ENCODE measurements around the gene BAK1. TPM values are rescaled to one million over a fixed set of nuclear protein-coding genes. Genes with fewer than 3 reads are reported as not detected.
A peak's percentile ranks its signal among the peaks of the same experiment; 100 is the strongest.

BAK1 gene
- total RNA-seq (10 to 100 TPM; 26.2 to 27.2 TPM), polyA plus RNA-seq (10 to 100 TPM; 28.1 to 41.6 TPM)

DNA sequence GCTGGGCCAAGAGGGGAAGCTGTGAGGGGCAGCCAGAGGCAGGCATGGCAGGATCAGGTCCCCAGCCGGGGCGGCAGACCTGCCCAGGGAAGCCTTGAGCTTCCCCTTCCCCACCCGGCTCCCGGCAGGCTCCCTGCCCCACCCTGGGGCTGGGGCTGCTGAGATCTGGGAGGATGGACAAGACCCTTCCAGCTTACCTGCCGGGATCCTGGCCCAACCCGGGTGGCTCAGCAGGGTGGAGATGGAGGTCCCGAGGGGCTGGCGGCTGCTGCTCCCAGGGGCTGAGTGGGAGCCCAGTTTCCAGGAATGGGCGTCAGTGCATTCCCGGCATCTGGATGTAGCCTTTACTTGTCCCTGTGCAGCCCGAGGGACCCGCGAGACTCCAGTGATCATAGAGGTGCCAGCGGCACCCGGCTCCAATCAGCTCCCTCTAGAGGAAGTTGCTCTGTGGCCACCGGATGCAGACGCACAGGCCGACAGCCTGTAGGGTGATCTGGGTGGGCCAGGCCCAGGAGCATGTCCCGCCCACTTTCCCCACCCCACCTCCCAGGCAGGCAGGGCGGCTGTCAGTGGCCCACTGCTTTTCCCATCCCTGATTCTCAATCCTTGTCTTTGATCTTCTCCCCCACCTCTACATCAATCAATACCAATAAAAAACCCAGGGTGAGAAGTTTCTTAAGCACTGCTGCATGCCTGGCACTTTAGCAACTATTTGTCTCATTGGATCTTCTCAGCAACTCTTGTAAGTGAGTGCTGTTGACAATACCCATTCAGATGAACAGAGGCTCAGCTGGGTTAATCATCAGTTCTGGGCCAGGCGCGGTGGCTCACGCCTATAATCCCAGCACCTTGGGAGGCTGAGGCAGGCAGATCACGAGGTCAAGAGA, at the start of gene BAK1:
Gene BAK1 (minus strand): TSS at position 449 of the 887 bp plus-strand sequence. CDS start 2,672 bp downstream, outside the sequence.
- H3K27me3 Mint-ChIP-seq = no peaks in the 10 kb centered on the region
- peak; percentile 78 to 89 (median 79) for DNase-seq
- H3K4me1 Mint-ChIP-seq = peaks cover 14 to 58% (median 32%) of the 10 kb centered on the region in 4 donors
- Histone ChIP-seq H3K9me3 (ENCODE audit: control insufficient read depth in 1 of 2, low read length in 2 of 2) (no peaks in the 10 kb centered on the region), H3K4me3 (ENCODE audit: low read length in 2 of 2) (peak within 1 kb of the TSS; percentile 88 to 98), H3K36me3 (ENCODE audit: insufficient read depth, low read length) (peaks cover 18% of the 10 kb centered on the region), H3K4me1 (ENCODE audit: insufficient read depth, low read length) (peaks cover 31% of the 10 kb centered on the region), H3K27me3 (ENCODE audit: insufficient read depth, low read length) (no peaks in the 10 kb centered on the region), H3K27ac (ENCODE audit: low read depth, low read length) (peak within 1 kb of the TSS; percentile 90)
- ChIA-PET POLR2A (ENCODE audit: partially characterized antibody) (interaction anchor here (1.0 to 3.9 kb wide), 24 partner anchors 9 to 1608 kb away, joined by 3 to 35 read pairs (median 6); partner anchors contain the start of genes B3GALT4, CUTA, DXO and ITPR3), CTCF (ENCODE audit: partially characterized antibody) (interaction anchor here (0.7 to 3.8 kb wide), 14 partner anchors 9 to 164 kb away, joined by 3 to 20 read pairs (median 4); partner anchors contain the start of genes ITPR3 and UQCC2)
- H3K36me3 Mint-ChIP-seq = peaks cover 18 to 33% of the 10 kb centered on the region in 2 donors
- intact Hi-C loops (cut with micrococcal nuclease) = loop anchor here (1.0 to 10.0 kb wide), 6 partner anchors 9 to 375 kb away; partner anchors contain the start of genes B3GALT4, HSD17B8, ITPR3 and KIFC1
- peak within 1 kb of the TSS; percentile 93 to 100 (median 98) for H3K4me3 Mint-ChIP-seq
- no peaks in the 10 kb centered on the region for H3K9me3 Mint-ChIP-seq
- H3K27ac Mint-ChIP-seq = peak within 1 kb of the TSS; percentile 98 to 100 (median 99)

DNA sequence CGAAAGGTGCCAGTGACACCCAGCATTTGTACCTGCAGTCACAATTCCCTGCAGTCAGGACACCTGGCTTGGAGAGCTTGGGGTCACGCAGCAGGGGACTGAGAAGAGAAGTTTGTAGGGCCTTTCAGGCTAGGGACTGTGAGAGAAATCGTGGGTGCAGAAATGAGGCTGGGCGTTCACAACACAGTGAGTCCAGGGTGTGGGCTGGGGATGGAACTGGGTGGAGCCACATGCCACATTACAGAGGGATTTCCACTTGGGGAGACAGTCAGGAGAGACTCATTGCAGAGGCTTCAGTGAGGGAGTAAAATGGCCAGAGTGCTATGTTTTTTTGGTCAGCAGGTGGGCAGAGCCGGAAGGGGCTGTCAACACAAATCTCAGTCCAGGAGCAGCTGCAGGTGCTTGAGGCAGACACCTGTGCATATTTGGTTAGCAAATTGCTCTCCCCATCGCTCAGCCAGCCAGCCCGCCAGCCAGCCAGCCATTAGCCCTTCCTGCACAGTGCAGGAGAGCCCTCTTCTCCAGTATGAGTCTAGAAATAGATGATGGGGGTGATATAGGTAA, 48.4 kb upstream of the BAK1 start:
- intact Hi-C loops (cut with micrococcal nuclease) = no loop called here
- peak overlapping the region in 6 of 7 donors; percentile 13 to 85 (median 42) for H3K27ac Mint-ChIP-seq

DNA sequence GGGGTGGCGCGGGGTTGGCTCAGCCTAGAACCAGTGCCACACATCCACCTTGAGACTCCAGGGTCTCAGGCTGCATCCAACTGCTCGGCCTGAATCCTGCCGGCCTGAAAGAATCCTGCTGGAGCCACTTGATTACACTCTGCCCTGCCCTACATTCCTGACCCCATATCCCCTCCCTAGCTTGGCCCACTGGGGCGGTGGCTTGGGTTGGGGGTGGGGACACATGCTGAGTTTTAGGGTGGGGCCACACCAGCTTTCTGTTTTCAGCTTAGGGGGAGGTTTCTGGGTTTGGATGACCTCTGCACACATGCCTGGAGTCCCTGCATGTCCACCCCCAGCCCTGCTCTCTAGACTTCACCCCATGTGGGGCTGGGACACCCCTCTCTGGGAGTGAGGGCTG, 47.8 kb upstream of the BAK1 start:
- H3K27me3 Mint-ChIP-seq = no peaks in the 10 kb centered on the region
- Histone ChIP-seq H3K4me1 (ENCODE audit: insufficient read depth, low read length) (peaks cover 53% of the 10 kb centered on the region), H3K36me3 (ENCODE audit: insufficient read depth, low read length) (no peaks in the 10 kb centered on the region), H3K9me3 (ENCODE audit: control insufficient read depth in 1 of 2, low read length in 2 of 2) (no peaks in the 10 kb centered on the region), H3K4me3 (ENCODE audit: low read length in 2 of 2) (no peak overlapping the region), H3K27ac (ENCODE audit: low read depth, low read length) (no peak overlapping the region), H3K27me3 (ENCODE audit: insufficient read depth, low read length) (no peaks in the 10 kb centered on the region)
- intact Hi-C loops (cut with micrococcal nuclease) = no loop called here
- POLR2A ChIA-PET (ENCODE audit: partially characterized antibody) = no interaction called here
- no peaks in the 10 kb centered on the region for H3K9me3 Mint-ChIP-seq
- peaks cover 0 to 25% of the 10 kb centered on the region in 2 donors for H3K36me3 Mint-ChIP-seq
- DNase-seq = no peak
- H3K4me1 Mint-ChIP-seq = peaks cover 38 to 71% (median 54%) of the 10 kb centered on the region in 4 donors
- peak overlapping the region in 3 of 7 donors; percentile 43 to 85 (median 68) for H3K27ac Mint-ChIP-seq
- no peak overlapping the region for H3K4me3 Mint-ChIP-seq
- CTCF ChIA-PET (ENCODE audit: partially characterized antibody) = no interaction called here

More for the DNA sequence above, 48.4 kb upstream of the BAK1 start:
- no peak overlapping the region for H3K27ac ChIP-seq (ENCODE audit: low read depth, low read length)
- H3K9me3 Mint-ChIP-seq = no peaks in the 10 kb centered on the region
- POLR2A ChIA-PET (ENCODE audit: partially characterized antibody) = no interaction called here
- no peak for DNase-seq
- H3K4me3 ChIP-seq (ENCODE audit: low read length in 2 of 2) = no peak overlapping the region
- no peaks in the 10 kb centered on the region for H3K36me3 ChIP-seq (ENCODE audit: insufficient read depth, low read length)
- H3K36me3 Mint-ChIP-seq = peaks cover 0 to 29% of the 10 kb centered on the region in 2 donors
- H3K27me3 Mint-ChIP-seq = no peaks in the 10 kb centered on the region
- peaks cover 38 to 69% (median 52%) of the 10 kb centered on the region in 4 donors for H3K4me1 Mint-ChIP-seq
- H3K4me3 Mint-ChIP-seq = peak overlapping the region in 1 of 8 donors; percentile 5
- peaks cover 52% of the 10 kb centered on the region for H3K4me1 ChIP-seq (ENCODE audit: insufficient read depth, low read length)
- no peaks in the 10 kb centered on the region for H3K9me3 ChIP-seq (ENCODE audit: control insufficient read depth in 1 of 2, low read length in 2 of 2)
- H3K27me3 ChIP-seq (ENCODE audit: insufficient read depth, low read length) = no peaks in the 10 kb centered on the region
- CTCF ChIA-PET (ENCODE audit: partially characterized antibody) = no interaction called here

DNA sequence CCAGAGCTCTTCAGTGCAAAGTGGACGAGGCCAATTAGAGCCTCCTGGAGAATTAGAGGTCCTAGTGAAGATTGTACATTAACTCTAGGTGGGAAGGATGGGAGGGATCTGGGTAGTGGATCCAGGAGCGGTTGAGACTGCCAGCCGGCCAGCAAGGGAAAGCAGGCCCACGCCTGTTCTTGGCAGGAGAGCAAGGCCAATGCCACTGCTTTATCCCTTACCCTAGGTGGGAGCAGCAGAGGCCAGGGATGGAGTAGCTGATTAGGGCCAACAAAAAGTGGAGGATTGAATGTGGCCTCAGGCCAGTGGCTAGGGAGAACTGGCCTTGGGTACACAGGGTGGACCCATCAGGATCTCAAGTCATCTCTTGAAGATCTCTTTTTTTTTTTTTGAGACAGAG, 44.8 kb upstream of the BAK1 start:
- no peaks in the 10 kb centered on the region for H3K36me3 ChIP-seq (ENCODE audit: insufficient read depth, low read length)
- no peaks in the 10 kb centered on the region for H3K27me3 ChIP-seq (ENCODE audit: insufficient read depth, low read length)
- H3K4me1 ChIP-seq (ENCODE audit: insufficient read depth, low read length) = peaks cover 54% of the 10 kb centered on the region
- peak overlapping the region in 4 of 7 donors; percentile 23 to 87 (median 76) for H3K27ac Mint-ChIP-seq
- POLR2A ChIA-PET (ENCODE audit: partially characterized antibody) = no interaction called here
- H3K27me3 Mint-ChIP-seq = no peaks in the 10 kb centered on the region
- H3K4me3 ChIP-seq (ENCODE audit: low read length in 2 of 2) = no peak overlapping the region
- CTCF ChIA-PET (ENCODE audit: partially characterized antibody) = no interaction called here
- H3K4me3 Mint-ChIP-seq = peak overlapping the region in 1 of 8 donors; percentile 48
- H3K9me3 ChIP-seq (ENCODE audit: control insufficient read depth in 1 of 2, low read length in 2 of 2) = no peaks in the 10 kb centered on the region
- intact Hi-C loops (cut with micrococcal nuclease) = no loop called here
- H3K27ac ChIP-seq (ENCODE audit: low read depth, low read length) = no peak overlapping the region
- H3K4me1 Mint-ChIP-seq = peaks cover 41 to 61% (median 50%) of the 10 kb centered on the region in 4 donors
- no peak for DNase-seq
- H3K36me3 Mint-ChIP-seq = peaks cover 0 to 29% of the 10 kb centered on the region in 2 donors
- no peaks in the 10 kb centered on the region for H3K9me3 Mint-ChIP-seq

DNA sequence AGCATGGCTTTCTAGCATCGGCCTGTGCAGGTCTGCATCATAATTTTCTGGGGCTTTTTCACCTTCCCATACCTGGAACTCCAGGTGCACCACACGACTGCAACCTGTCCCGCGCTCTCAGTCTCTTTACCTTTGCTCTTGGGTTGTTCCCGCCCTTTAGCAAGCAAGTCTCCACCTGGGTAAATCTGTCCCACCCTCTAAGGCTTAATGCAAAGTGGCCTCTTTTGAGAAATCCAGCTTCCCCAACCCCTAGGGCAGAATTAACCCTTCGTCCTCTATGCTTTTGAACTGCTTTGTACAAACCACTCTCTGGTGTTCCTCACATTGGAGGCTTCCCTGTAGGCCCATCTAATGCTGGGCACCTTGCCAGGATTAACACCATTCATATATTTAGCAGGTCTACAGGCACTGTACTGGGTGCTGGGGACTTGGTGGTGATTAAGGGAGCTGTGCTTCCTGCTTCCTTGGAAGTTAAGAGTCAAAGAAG, 43.9 kb upstream of the BAK1 start:
- H3K27ac Mint-ChIP-seq = peak overlapping the region; percentile 36 to 92 (median 85)
- DNase-seq = no peak
- H3K4me1 Mint-ChIP-seq = peaks cover 45 to 70% (median 56%) of the 10 kb centered on the region in 4 donors
- no peaks in the 10 kb centered on the region for H3K27me3 Mint-ChIP-seq
- H3K4me1 ChIP-seq (ENCODE audit: insufficient read depth, low read length) = peaks cover 60% of the 10 kb centered on the region
- H3K9me3 ChIP-seq (ENCODE audit: control insufficient read depth in 1 of 2, low read length in 2 of 2) = no peaks in the 10 kb centered on the region
- intact Hi-C loops (cut with micrococcal nuclease) = no loop called here
- H3K4me3 Mint-ChIP-seq = peak overlapping the region; percentile 34 to 95 (median 90)
- ChIA-PET CTCF (ENCODE audit: partially characterized antibody) (interaction anchor here (1.8 kb wide), 1 partner anchor 9 kb away, joined by 6 read pairs; no protein-coding TSS in a partner anchor), POLR2A (ENCODE audit: partially characterized antibody) (interaction anchor here (1.8 to 4.4 kb wide), 4 partner anchors 16 to 279 kb away, joined by 5 to 44 read pairs (median 16); no protein-coding TSS in a partner anchor)
- no peaks in the 10 kb centered on the region for H3K27me3 ChIP-seq (ENCODE audit: insufficient read depth, low read length)
- no peak overlapping the region for H3K4me3 ChIP-seq (ENCODE audit: low read length in 2 of 2)
- no peaks in the 10 kb centered on the region for H3K9me3 Mint-ChIP-seq
- no peaks in the 10 kb centered on the region for H3K36me3 ChIP-seq (ENCODE audit: insufficient read depth, low read length)
- peaks cover 0 to 30% of the 10 kb centered on the region in 2 donors for H3K36me3 Mint-ChIP-seq
- no peak overlapping the region for H3K27ac ChIP-seq (ENCODE audit: low read depth, low read length)

DNA sequence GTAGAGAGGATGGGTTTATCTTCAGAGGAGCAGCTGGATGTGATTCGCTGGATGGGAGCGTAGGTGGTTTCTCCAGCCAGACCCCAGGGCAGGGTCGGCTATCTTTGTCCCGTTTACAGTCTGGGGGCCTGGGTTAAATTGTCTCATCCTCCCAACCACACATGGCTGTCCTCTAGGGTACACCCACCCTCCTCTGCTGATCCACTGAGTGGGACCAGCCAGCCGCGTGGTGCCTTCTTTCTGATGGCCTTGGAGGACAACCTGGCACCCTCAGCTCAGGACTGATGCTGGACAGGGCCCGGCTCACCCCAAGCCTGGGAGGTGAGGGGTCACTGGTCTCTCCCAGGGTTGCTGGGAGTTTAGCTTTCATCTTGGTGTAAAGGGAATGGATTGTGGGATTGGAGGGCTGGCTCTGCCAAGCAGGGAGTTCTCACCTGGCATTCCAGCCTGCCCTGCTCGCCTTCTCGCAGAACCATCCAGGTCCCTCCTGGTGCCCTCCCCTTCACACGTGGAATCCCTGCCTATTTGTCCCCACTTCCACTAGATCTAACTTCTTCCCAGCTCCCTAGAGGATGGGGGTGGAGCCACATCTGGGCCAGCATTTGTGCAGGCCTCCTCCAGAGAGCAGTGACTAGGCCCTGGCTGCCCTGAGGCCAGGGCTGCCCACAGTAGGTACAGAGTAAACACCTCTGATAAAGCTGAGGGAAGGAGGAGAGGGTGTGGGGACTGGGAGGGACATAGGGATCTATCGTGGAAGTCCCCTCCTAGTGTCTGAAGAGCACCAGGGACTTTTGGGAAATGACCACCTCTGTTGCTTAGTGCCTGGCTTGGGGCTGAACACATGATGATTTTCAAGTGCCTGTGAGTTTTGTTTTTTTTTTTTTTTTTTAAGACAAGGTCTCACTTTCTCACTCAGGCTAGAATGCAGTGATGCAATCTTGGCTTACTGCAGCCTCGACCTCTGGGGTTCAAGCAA, 42.7 kb upstream of the BAK1 start:
- Histone ChIP-seq H3K4me3 (ENCODE audit: low read length in 2 of 2) (peak overlapping the region; percentile 18 to 88), H3K27me3 (ENCODE audit: insufficient read depth, low read length) (no peaks in the 10 kb centered on the region), H3K4me1 (ENCODE audit: insufficient read depth, low read length) (peaks cover 51% of the 10 kb centered on the region), H3K27ac (ENCODE audit: low read depth, low read length) (peak overlapping the region; percentile 92), H3K36me3 (ENCODE audit: insufficient read depth, low read length) (no peaks in the 10 kb centered on the region), H3K9me3 (ENCODE audit: control insufficient read depth in 1 of 2, low read length in 2 of 2) (no peaks in the 10 kb centered on the region)
- DNase-seq = no peak
- Mint-ChIP-seq H3K9me3 (no peaks in the 10 kb centered on the region), H3K4me1 (peaks cover 39 to 69% (median 50%) of the 10 kb centered on the region in 4 donors), H3K36me3 (peaks cover 0 to 30% of the 10 kb centered on the region in 2 donors), H3K4me3 (peak overlapping the region; percentile 89 to 96 (median 94)), H3K27me3 (no peaks in the 10 kb centered on the region), H3K27ac (peak overlapping the region; percentile 87 to 97 (median 94))
- CTCF ChIA-PET (ENCODE audit: partially characterized antibody) = interaction anchor here (1.2 to 3.2 kb wide), 4 partner anchors 9 to 80 kb away, joined by 4 to 24 read pairs (median 13); no protein-coding TSS in a partner anchor
- intact Hi-C loops (cut with micrococcal nuclease) = no loop called here
- POLR2A ChIA-PET (ENCODE audit: partially characterized antibody) = interaction anchor here (1.1 to 4.4 kb wide), 14 partner anchors 10 to 278 kb away, joined by 3 to 44 read pairs (median 10); partner anchors contain the start of genes BAK1 and UQCC2

All from CD4-positive, alpha-beta memory T cell (primary cell).